GM12801 (cell line): ENCODE data around the gene IL23R.

Source experiments
- CTCF ChIP-seq: IDR thresholded peaks from one replicate; pipeline ENCODE4 v1.5.1; 2011; ENCODE audit warnings: control low read depth; ENCODE audit not compliant: insufficient read length; ENCODE audit errors: extremely low read depth

IL23R gene

GRCh38 chr1:67150931-67151330 lies 15.3 kb upstream of the IL23R start:
- no peak for TF ChIP-seq CTCF

DNA sequence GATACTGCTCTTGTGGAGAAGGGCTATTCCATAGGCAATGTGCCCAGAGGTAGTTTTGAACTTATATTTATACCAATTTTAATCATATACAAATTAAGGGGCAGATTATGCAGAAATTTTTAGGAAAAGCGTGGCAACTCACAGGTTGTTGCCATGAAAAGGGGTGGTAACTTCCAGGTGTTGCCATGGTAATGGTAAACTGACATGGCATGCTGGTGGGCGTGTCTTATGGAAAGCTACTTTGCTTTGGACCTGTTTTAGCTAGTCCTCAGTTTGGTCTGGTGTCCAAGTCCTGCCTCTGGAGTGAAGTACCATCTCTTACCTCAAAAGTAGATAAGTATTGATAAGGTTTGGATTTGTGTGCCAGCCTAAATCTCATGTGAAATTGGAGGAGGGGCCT lies 7.9 kb upstream of the IL23R start:
- no peak for TF ChIP-seq CTCF

DNA sequence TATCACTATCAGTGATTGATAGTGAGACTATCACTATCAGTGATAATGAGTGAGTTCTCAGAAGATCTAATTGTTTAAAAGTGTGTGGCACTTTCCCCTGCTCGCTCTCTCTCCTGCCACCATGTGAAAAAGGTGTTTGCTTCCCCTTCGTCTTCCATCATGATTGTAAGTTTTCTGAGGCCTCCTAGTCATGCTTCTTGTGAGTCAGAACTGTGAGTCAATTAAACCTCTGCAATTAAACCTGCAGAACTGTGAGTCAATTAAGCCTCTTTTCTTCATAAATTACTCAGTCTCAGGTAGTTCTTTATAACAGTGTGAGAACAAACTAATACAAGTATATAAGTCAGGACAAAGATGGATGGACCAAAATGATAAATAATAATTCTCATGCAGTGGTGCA lies 7.0 kb upstream of the IL23R start:
- no peak for TF ChIP-seq CTCF

GRCh38 chr1:67162954-67163353 lies 3.3 kb upstream of the IL23R start:
- no peak for TF ChIP-seq CTCF

GRCh38 chr1:67165468-67166041 lies 699 bp upstream of the IL23R start:
- TF ChIP-seq CTCF: no peak

DNA sequence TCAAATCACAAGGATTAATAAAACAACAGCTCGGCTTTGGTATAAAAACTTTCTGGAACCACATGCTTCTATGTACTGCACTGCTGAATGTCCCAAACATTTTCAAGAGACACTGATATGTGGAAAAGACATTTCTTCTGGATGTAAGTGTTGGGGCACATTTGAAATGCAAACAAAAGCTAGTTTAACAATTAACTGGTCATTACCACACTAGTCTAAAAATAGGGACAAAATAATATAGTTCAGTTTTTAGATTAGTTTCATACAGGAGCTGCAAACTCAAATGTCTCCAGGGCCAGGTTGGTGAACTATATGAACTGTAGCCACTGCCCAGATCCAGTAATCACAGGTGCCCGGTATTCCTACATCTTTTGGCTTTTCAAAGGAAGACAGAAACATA lies 3.2 kb downstream of the IL23R start:
- no peak for TF ChIP-seq CTCF

DNA sequence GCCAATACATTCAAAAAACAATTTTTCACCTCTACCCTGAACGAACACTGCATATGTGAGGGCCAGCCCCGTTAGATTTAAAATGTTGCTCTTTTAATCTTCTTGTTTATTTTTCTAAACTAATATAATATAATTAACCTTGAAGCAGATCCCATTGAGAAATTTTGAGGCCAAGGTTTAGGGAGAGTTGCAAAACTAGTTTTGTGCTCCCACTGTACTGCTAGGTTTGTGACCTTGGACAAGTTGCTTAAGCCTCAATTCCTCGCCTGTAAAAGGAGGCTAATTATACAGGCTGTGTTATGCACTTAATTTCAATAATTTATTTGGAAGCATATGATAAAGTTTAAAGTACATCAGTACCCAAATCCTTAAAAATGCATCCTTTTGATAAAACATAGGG lies 3.7 kb downstream of the IL23R start:
- no peak for TF ChIP-seq CTCF
